DMS 273 (cell line): ENCODE results near the gene CAMK2A.

ENCODE experiments used
- DNase-seq: peaks from one replicate; lab custom pipeline; 2025; ENCODE audit not compliant: unreplicated experiment; lab: John Stamatoyannopoulos, UW

Gene CAMK2A

DNA sequence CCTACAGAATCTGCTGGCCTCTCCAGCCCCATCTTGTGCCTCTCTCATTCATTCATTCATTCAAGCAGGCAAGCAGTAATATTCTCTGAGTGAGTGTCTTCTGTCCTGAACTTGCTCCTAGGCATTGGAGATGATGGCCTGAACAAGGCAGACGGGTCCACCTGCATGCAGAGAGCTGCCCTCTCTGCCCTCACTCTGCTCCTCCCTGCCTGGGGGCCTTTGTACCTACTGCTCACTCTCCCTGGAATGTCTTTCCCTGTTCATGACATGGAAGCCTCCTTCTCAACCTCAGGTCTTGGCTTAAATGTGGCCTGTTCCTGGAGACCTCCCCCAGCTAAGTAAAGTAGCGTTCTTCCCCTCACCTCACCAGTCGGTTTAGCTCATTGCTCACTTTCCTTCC is 116.4 kb downstream of the CAMK2A start:
- no peak for DNase-seq

DNA sequence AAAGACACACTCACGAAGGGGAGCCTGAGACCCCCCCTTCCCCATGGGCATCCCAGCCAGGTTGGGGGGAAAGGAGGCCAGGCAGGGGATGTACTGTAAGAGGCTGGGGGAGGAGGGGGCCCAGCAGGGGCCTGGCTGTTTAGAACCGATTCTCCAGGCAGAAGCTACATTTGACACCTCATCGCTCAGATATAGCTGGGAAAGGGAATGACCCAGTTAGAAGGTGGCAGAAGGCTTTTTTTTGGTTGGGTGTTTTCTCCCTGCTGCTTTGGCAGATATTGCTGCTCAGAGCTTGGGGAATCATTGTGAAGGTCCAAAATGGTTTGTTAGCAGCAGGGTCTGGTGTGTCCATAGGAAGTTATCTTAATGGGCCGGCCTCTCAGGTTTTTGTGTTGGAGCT is 117.0 kb downstream of the CAMK2A start:
- no peak for DNase-seq

DNA sequence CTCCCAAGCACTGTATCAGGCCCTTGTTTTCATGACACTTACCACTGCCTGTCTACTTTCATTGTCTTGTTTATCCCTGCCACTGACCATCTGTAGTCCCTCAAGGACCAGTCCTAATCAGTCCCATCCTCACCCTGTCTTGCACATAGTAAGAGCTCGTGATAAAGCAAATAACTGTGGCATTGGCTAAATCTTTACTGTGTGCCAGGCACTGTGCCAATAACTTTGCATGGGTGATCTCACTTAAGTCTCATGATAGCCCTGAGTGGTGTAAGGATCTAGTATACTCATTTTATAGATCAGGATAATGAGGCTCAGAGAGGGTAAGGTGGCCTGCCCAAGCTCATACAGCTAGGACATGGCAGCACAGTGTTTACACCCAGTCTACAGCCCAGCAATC is 117.4 kb downstream of the CAMK2A start:
- no peak for DNase-seq
